ENCODE measurements around the gene PLEKHF1.
"Not testable (repeated sequence)": the region's sequence is repeated elsewhere in the genome, so short reads cannot be mapped to it uniquely, and the experiment has no call there.

DNA sequence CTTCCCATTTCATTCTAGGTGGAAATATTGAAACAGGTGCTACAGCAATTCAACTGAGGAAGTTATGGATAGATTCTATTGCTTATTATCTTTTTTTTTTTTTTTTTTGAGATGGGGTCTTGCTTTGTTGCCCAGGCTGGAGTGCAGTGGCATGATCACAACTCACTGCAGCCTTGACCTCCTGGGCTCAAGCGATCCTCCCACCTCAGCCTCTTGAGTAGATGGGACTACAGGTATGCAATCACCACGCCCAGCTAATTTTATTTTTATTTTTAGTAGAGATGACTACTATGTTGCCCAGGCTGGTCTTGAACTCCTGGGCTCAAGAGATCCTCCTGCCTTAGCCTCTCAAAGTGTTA, 44.2 kb downstream of the PLEKHF1 start:
- TF ChIP-seq, protein P1, sequence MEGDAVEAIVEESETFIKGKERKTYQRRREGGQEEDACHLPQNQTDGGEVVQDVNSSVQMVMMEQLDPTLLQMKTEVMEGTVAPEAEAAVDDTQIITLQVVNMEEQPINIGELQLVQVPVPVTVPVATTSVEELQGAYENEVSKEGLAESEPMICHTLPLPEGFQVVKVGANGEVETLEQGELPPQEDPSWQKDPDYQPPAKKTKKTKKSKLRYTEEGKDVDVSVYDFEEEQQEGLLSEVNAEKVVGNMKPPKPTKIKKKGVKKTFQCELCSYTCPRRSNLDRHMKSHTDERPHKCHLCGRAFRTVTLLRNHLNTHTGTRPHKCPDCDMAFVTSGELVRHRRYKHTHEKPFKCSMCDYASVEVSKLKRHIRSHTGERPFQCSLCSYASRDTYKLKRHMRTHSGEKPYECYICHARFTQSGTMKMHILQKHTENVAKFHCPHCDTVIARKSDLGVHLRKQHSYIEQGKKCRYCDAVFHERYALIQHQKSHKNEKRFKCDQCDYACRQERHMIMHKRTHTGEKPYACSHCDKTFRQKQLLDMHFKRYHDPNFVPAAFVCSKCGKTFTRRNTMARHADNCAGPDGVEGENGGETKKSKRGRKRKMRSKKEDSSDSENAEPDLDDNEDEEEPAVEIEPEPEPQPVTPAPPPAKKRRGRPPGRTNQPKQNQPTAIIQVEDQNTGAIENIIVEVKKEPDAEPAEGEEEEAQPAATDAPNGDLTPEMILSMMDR (IDR thresholded peaks at IDR 0.05): not testable (repeated sequence)
- not testable (repeated sequence) for TF ChIP-seq POLR2AphosphoS5 (IDR thresholded peaks at IDR 0.05)
